Neuronal stem cell (in vitro differentiated cells): ENCODE data around the gene SPC24.
A peak's percentile ranks its signal among the peaks of the same experiment; 100 is the strongest.

Experiments used
- DNase-seq: peaks from one replicate; pipeline ENCODE4 v3.0.0-alpha.2; 2013; ENCODE audit warnings: low spot score
- H2AFZ ChIP-seq: one replicate; pipeline ENCODE4 v1.6.1; 2013; ENCODE audit warnings: mild to moderate bottlenecking, low read length, inconsistent platforms
- H2AK5ac ChIP-seq: 2 replicates; pipeline ENCODE4 v1.6.1; 2013; ENCODE audit warnings: low read depth, mild to moderate bottlenecking, inconsistent platforms, low read length, moderate library complexity, mixed read lengths
- H2BK120ac ChIP-seq: 2 replicates; pipeline ENCODE4 v1.6.1; 2013; ENCODE audit warnings: low read depth, mild to moderate bottlenecking, inconsistent platforms, low read length, moderate library complexity, mixed read lengths
- H2BK12ac ChIP-seq: one replicate; pipeline ENCODE4 v1.6.1; 2013; ENCODE audit warnings: low read length, inconsistent platforms
- H2BK15ac ChIP-seq: 2 replicates; pipeline ENCODE4 v1.6.1; 2013; ENCODE audit warnings: mild to moderate bottlenecking, low read length, inconsistent platforms, mixed read lengths
- H2BK5ac ChIP-seq: one replicate; pipeline ENCODE4 v1.6.1; 2013; ENCODE audit warnings: inconsistent platforms, mild to moderate bottlenecking, low read length, moderate library complexity
- H3K14ac ChIP-seq: one replicate; pipeline ENCODE4 v1.6.1; 2013; ENCODE audit warnings: low read length, inconsistent platforms
- H3K18ac ChIP-seq: 2 replicates; pipeline ENCODE4 v1.6.1; 2013; ENCODE audit warnings: low read length, inconsistent platforms
- H3K23ac ChIP-seq: 2 replicates; pipeline ENCODE4 v1.6.1; 2013; ENCODE audit warnings: low read depth, mild to moderate bottlenecking, mixed read lengths, low read length, inconsistent platforms; ENCODE audit not compliant: poor library complexity
- H3K27ac ChIP-seq: replicated peaks from 3 replicates; pipeline ENCODE4 v1.5.1; 2013; ENCODE audit warnings: low read length, inconsistent platforms
- H3K27me3 ChIP-seq, 3 experiments: 2 replicates each; pipeline ENCODE4 v1.6.1; 2013; ENCODE audit warnings: low read length in 3 of 3, mild to moderate bottlenecking in 2 of 3, inconsistent platforms in 1 of 3, low read depth in 1 of 3, mixed read lengths in 1 of 3, moderate library complexity in 1 of 3; ENCODE audit not compliant: control insufficient read depth in 3 of 3, insufficient read depth in 3 of 3
- H3K36me3 ChIP-seq, 2 donors: replicated peaks in 1 of 2; 2 replicates each; pipeline ENCODE4 v1.6.1; 2013; ENCODE audit warnings: low read length in 2 of 2; ENCODE audit not compliant: control insufficient read depth in 2 of 2, insufficient read depth in 2 of 2
- H3K4ac ChIP-seq: 2 replicates; pipeline ENCODE4 v1.6.1; 2013; ENCODE audit warnings: inconsistent platforms, mild to moderate bottlenecking, low read length, moderate library complexity
- H3K4me1 ChIP-seq, 2 donors: 1 replicate in 1 of 2; 2 replicates in 1 of 2; pipeline ENCODE4 v1.6.1; 2013; ENCODE audit warnings: low read length in 2 of 2, low read depth in 1 of 2; ENCODE audit not compliant: control insufficient read depth in 2 of 2, insufficient read depth in 1 of 2
- H3K4me2 ChIP-seq: one replicate; pipeline ENCODE4 v1.6.1; 2013; ENCODE audit warnings: mild to moderate bottlenecking, low read length, inconsistent platforms; ENCODE audit not compliant: insufficient read depth, poor library complexity, severe bottlenecking
- H3K4me3 ChIP-seq, 2 donors: 2 replicates each; pipeline ENCODE4 v1.5.1; 2013; ENCODE audit warnings: low read length in 2 of 2, mild to moderate bottlenecking in 2 of 2, inconsistent platforms in 1 of 2, moderate library complexity in 1 of 2
- H3K79me1 ChIP-seq: one replicate; pipeline ENCODE4 v1.6.1; 2013; ENCODE audit warnings: low read depth, mild to moderate bottlenecking, inconsistent platforms, low read length, moderate library complexity
- H3K9ac ChIP-seq: one replicate; pipeline ENCODE4 v1.6.1; 2013; ENCODE audit warnings: mild to moderate bottlenecking, low read depth, low read length, inconsistent platforms; ENCODE audit not compliant: poor library complexity
- H3K9me3 ChIP-seq, 2 donors: replicated peaks in 1 of 2; 2 replicates each; pipeline versions ENCODE3 to v1.6.1; 2013; ENCODE audit warnings: low read length in 2 of 2, mild to moderate bottlenecking in 2 of 2, inconsistent platforms in 1 of 2, low read depth in 1 of 2, mixed read lengths in 1 of 2, moderate library complexity in 1 of 2; ENCODE audit not compliant: control insufficient read depth in 2 of 2, insufficient read depth in 1 of 2
- H4K8ac ChIP-seq: one replicate; pipeline ENCODE4 v1.6.1; 2013; ENCODE audit warnings: low read depth, mild to moderate bottlenecking, inconsistent platforms, low read length, moderate library complexity
- H4K91ac ChIP-seq: one replicate; pipeline ENCODE4 v1.6.1; 2013; ENCODE audit warnings: low read length, low read depth, mild to moderate bottlenecking, inconsistent platforms; ENCODE audit not compliant: poor library complexity
- WGBS, 2 donors: extraction: QIAGEN DNeasy Blood & Tissue Kit; methylation state at CpG; one replicate each; pipeline ENCODE4 v1.1.7; 2013; ENCODE audit warnings: missing lambda C conversion rate in 2 of 2, mixed read lengths in 1 of 2; ENCODE audit not compliant: insufficient read length in 2 of 2, insufficient replicate concordance in 1 of 2; ENCODE audit errors: extremely low coverage in 2 of 2; 5-methylcytosine and 5-hydroxymethylcytosine counted together

SPC24 gene

DNA sequence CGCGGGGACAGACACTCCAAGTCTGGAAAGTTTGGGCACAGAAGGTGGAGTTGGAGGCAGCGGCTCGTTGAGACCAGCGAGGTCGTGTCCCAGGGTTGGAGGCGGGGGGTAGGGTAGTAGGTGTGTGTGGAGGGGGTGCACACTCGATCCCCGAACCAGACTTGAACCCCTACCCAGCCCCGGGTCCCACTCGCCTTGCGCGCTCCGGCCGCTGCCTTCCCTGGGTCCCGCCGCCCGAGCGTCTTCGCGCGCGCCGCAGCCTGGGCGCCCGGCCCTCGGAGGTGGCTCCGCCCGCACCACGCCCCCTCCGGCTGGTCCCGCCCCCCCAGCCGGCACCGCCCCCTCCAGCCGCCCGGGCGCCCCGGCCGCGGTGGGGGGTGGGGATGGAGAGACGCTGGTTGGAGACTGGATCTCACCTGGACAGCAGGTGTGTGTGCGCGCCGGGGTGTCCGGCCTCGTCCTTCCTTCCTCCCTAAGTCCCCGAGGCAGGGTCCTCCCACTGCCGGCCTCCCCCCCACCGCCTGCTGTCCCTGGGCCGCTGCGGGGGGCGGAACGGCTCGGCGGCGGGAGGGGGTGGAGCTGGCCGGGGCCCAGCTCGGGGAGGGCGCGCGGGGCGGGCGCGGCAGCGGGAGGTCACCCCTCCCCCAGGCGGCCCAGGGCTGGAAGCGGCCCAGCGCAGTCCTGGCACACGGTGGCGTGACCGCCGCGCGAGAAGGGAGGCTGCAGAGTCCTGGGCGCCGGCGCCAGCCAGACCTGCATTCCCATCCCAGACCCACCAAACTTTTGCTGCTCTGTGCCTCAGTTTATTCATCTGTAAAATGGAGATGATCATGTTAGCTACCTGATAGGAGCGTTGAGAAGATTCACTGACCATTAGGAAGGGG, 42.0 kb upstream of the SPC24 start, which contains the start of gene KANK2:
Gene KANK2, minus strand, starts transcription at position 255 of the 884 bp plus-strand sequence. CDS start 3,034 bp downstream, outside the sequence.
- peak within 1 kb of the TSS; percentile 99 for H3K4me2 ChIP-seq
- H3K79me1 ChIP-seq: no peaks in the 10 kb centered on the region
- H3K27ac ChIP-seq: no peak within 1 kb of the TSS
- peak within 1 kb of the TSS; percentile 68 to 88 for H3K4me3 ChIP-seq
- H2AK5ac ChIP-seq: peak within 1 kb of the TSS; percentile 19
- no CpG with 5 or more reads among the region's 78 CpGs for WGBS, 2 donors
- H3K18ac ChIP-seq: peak within 1 kb of the TSS; percentile 93
- H3K36me3 ChIP-seq: peaks cover 0 to 58% of the 10 kb centered on the region in 2 donors
- no peak within 1 kb of the TSS for H4K8ac ChIP-seq
- peak within 1 kb of the TSS; percentile 10 for H3K4ac ChIP-seq
- peak within 1 kb of the TSS; percentile 64 for H2BK15ac ChIP-seq
- H2BK5ac ChIP-seq: peak within 1 kb of the TSS; percentile 88
- H3K14ac ChIP-seq: peak within 1 kb of the TSS; percentile 94
- H2AFZ ChIP-seq: peak within 1 kb of the TSS; percentile 94
- H3K27me3 ChIP-seq: no peaks in the 10 kb centered on the region
- peak within 1 kb of the TSS; percentile 16 for H2BK12ac ChIP-seq
- H3K23ac ChIP-seq: peak within 1 kb of the TSS; percentile 98
- no peaks in the 10 kb centered on the region for H3K9me3 ChIP-seq
- H2BK120ac ChIP-seq: peak within 1 kb of the TSS; percentile 28
- H3K4me1 ChIP-seq: peaks cover 4 to 7% of the 10 kb centered on the region in 2 donors
- peak; percentile 74 for DNase-seq
- H4K91ac ChIP-seq: no peak within 1 kb of the TSS
- peak within 1 kb of the TSS; percentile 86 for H3K9ac ChIP-seq

DNA sequence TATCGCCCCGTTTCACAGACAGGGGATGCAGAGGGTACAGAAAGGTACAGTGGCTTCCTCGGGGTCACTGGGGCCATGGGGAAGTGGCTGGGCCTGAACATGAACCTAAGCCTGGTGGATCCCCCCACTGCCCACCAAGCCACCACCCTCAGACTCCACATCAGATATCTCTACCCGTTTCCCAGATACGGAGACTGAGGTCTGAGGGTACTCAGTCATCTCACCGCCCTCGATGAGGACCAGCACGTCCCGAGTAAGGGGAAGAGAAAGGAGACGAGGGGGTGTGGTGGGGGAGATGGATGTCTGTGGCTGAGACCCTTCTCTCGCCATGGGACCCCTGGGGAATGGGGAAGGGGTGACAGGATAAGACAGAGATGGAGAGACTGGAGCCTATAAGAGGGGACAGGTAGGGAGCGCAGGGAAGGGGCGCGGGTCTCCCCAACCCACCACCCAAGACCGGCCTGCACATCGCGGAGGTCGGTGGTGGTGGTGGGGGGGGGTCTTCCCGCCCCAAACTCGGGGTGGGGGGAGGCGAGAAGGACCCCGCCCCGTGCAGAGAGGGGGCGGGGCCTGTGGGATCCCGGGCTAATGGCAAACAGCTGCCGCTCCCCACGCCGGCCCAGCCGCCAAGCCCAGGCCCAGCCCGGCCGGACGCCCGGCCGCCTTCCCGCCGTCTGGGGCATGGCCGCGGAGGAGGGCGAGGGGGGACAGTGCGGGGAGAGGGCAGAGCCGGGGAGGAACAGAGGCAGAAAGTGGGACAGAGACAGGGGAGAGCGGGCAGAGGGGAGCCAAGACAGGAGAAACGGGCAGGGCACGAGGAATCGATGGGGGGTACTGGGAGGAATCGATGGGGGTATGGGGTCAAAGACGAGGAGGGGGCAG, 41.1 kb upstream of the SPC24 start:
- Histone ChIP-seq H3K4me1 (peaks cover 4 to 7% of the 10 kb centered on the region in 2 donors), H4K91ac (no peak overlapping the region), H3K14ac (peak overlapping the region; percentile 94), H2BK120ac (peak overlapping the region; percentile 28), H4K8ac (no peak overlapping the region), H3K9ac (peak overlapping the region; percentile 86), H3K23ac (peak overlapping the region; percentile 98), H3K9me3 (no peaks in the 10 kb centered on the region), H3K4me3 (peak overlapping the region; percentile 68 to 83), H3K27ac (no peak overlapping the region), H3K18ac (peak overlapping the region; percentile 73), H3K27me3 (no peaks in the 10 kb centered on the region), H2BK5ac (peak overlapping the region; percentile 88), H2AK5ac (peak overlapping the region; percentile 19), H2BK15ac (peak overlapping the region; percentile 64), H3K79me1 (no peaks in the 10 kb centered on the region), H3K4me2 (peak overlapping the region; percentile 99), H3K36me3 (peaks cover 3 to 56% of the 10 kb centered on the region in 2 donors), H2AFZ (peak overlapping the region; percentile 94), H2BK12ac (peak overlapping the region; percentile 16), H3K4ac (peak overlapping the region; percentile 10)
- no peak for DNase-seq
- WGBS, 2 donors: no CpG with 5 or more reads among the region's 47 CpGs

DNA sequence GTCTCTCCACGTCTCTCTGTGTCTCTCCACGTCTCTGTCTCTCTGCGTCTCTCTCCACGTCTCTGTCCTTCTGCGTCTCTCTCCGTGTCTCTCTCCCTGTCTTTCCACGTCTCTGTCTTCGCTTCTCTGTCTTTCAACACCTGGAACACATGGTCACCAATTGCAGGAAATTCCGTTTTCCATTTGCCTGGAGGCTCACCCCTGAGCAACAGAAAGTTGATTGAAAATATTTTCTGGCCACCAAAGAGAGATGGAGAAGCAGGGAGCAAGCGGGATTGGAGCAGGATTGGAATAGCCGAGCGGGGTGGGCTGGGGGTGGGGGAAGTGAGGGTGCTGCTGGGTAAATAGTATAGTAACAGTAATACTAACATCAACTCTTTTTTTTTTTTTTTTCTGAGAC, 40.1 kb upstream of the SPC24 start:
- no peak overlapping the region for H2AK5ac ChIP-seq
- no CpG with 5 or more reads among the region's 12 CpGs for WGBS, 2 donors
- no peak overlapping the region for H2BK12ac ChIP-seq
- H2BK5ac ChIP-seq: no peak overlapping the region
- no peak overlapping the region for H3K23ac ChIP-seq
- no peaks in the 10 kb centered on the region for H3K27me3 ChIP-seq
- no peak overlapping the region for H3K4ac ChIP-seq
- H4K8ac ChIP-seq: no peak overlapping the region
- no peak overlapping the region for H3K14ac ChIP-seq
- H3K9me3 ChIP-seq: no peaks in the 10 kb centered on the region
- no peak overlapping the region for H2BK120ac ChIP-seq
- H2BK15ac ChIP-seq: no peak overlapping the region
- H3K79me1 ChIP-seq: no peaks in the 10 kb centered on the region
- DNase-seq: no peak
- no peak overlapping the region for H3K4me3 ChIP-seq
- no peak overlapping the region for H3K4me2 ChIP-seq
- no peak overlapping the region for H3K9ac ChIP-seq
- H3K4me1 ChIP-seq: peaks cover 4 to 7% of the 10 kb centered on the region in 2 donors
- no peak overlapping the region for H2AFZ ChIP-seq
- H3K27ac ChIP-seq: no peak overlapping the region
- H4K91ac ChIP-seq: no peak overlapping the region
- H3K18ac ChIP-seq: no peak overlapping the region
- H3K36me3 ChIP-seq: peaks cover 3 to 51% of the 10 kb centered on the region in 2 donors
